Calu3 (cell line): ENCODE data around the gene SNX25. TPM values are rescaled to one million over a fixed set of nuclear protein-coding genes. Genes with fewer than 3 reads are reported as not detected.

Experiments
- BruUV-seq: library from RNA; stranded (reverse); fragments of 400-500 nt; replicated peaks from 2 replicates; lab custom pipeline; 2021; lab: Mats Ljungman, UMichigan
- CTCF ChIA-PET: fragments of 300-600 bp; sonication (Branson Sonifier 250); formaldehyde crosslinking; loops from one replicate; lab custom pipeline; 2022; ENCODE audit warnings: antibody characterized with exemption; lab: Charles Lee
- DNase-seq: peaks from one replicate; pipeline ENCODE4 v3.0.0; 2022
- H3K27ac Mint-ChIP-seq: one replicate; pipeline ENCODE4 v1.8.0; 2022; ENCODE audit warnings: mixed read lengths; ENCODE audit not compliant: unreplicated experiment
- H3K27me3 Mint-ChIP-seq: one replicate; pipeline ENCODE4 v1.8.0; 2022; ENCODE audit warnings: mixed read lengths; ENCODE audit not compliant: unreplicated experiment
- H3K36me3 Mint-ChIP-seq: one replicate; pipeline ENCODE4 v1.8.0; 2022; ENCODE audit warnings: mild to moderate bottlenecking, moderate library complexity, mixed read lengths; ENCODE audit not compliant: insufficient read depth, unreplicated experiment
- H3K4me1 Mint-ChIP-seq: one replicate; pipeline ENCODE4 v1.8.0; 2022; ENCODE audit warnings: mild to moderate bottlenecking, low read depth, mixed read lengths; ENCODE audit not compliant: unreplicated experiment
- H3K4me3 Mint-ChIP-seq: one replicate; pipeline ENCODE4 v1.8.0; 2022; ENCODE audit warnings: mild to moderate bottlenecking, low read depth, moderate library complexity, mixed read lengths; ENCODE audit not compliant: unreplicated experiment
- H3K9me3 Mint-ChIP-seq: one replicate; pipeline ENCODE4 v1.8.0; 2022; ENCODE audit warnings: low read depth, mixed read lengths; ENCODE audit not compliant: unreplicated experiment
- CTCF ChIP-seq: fragments of 200-600 bp; IDR thresholded peaks from one replicate; pipeline ENCODE4 v1.8.0; 2022; ENCODE audit warnings: antibody characterized with exemption; ENCODE audit not compliant: unreplicated experiment
- intact Hi-C: fragments of 100-400 bp; cut with micrococcal nuclease; formaldehyde crosslinking; loops from one replicate; pipeline ENCODE4 v1.10.0; 2022; ENCODE audit not compliant: unreplicated experiment
- total RNA-seq: library from RNA; stranded (reverse); gene quantifications from 2 replicates; pipeline ENCODE4 v1.2.3, GENCODE V29; 2022

SNX25 gene
- total RNA-seq, 1 experiment from 2014 or later: 16.1 TPM

- no peak for DNase-seq
- BruUV-seq: no TSS peak
- H3K4me3 Mint-ChIP-seq: no peak overlapping the region
- CTCF ChIA-PET: no interaction called here
- H3K9me3 Mint-ChIP-seq: no peaks in the 10 kb centered on the region
- H3K4me1 Mint-ChIP-seq: peaks cover 17% of the 10 kb centered on the region
- H3K36me3 Mint-ChIP-seq: peaks cover 27% of the 10 kb centered on the region
- H3K27me3 Mint-ChIP-seq: no peaks in the 10 kb centered on the region
- intact Hi-C loops: no loop called here
- TF ChIP-seq CTCF: no peak
- H3K27ac Mint-ChIP-seq: no peak overlapping the region
Measured at GRCh38 chr4:185212581-185212980, 3.2 kb downstream of the SNX25 start.

GRCh38 chr4:185213877-185214276, 4.5 kb downstream of the SNX25 start:
- H3K27me3 Mint-ChIP-seq: no peaks in the 10 kb centered on the region
- BruUV-seq: no TSS peak
- DNase-seq: no peak
- intact Hi-C loops: no loop called here
- H3K27ac Mint-ChIP-seq: no peak overlapping the region
- CTCF ChIA-PET: no interaction called here
- peaks cover 21% of the 10 kb centered on the region for H3K36me3 Mint-ChIP-seq
- H3K4me1 Mint-ChIP-seq: peaks cover 17% of the 10 kb centered on the region
- H3K9me3 Mint-ChIP-seq: no peaks in the 10 kb centered on the region
- H3K4me3 Mint-ChIP-seq: no peak overlapping the region
- no peak for TF ChIP-seq CTCF

GRCh38 chr4:185215261-185215660, 5.9 kb downstream of the SNX25 start:
- no peaks in the 10 kb centered on the region for H3K27me3 Mint-ChIP-seq
- peaks cover 15% of the 10 kb centered on the region for H3K36me3 Mint-ChIP-seq
- peaks cover 17% of the 10 kb centered on the region for H3K4me1 Mint-ChIP-seq
- H3K4me3 Mint-ChIP-seq: no peak overlapping the region
- CTCF ChIA-PET: no interaction called here
- no peaks in the 10 kb centered on the region for H3K9me3 Mint-ChIP-seq
- no TSS peak for BruUV-seq
- no peak for TF ChIP-seq CTCF
- DNase-seq: no peak
- H3K27ac Mint-ChIP-seq: no peak overlapping the region
- intact Hi-C loops: no loop called here

GRCh38 chr4:185217408-185217975, 8.1 kb downstream of the SNX25 start:
- intact Hi-C loops: no loop called here
- Mint-ChIP-seq H3K4me1 (peaks cover 17% of the 10 kb centered on the region), H3K27me3 (no peaks in the 10 kb centered on the region), H3K36me3 (peaks cover 5% of the 10 kb centered on the region), H3K4me3 (no peak overlapping the region), H3K27ac (no peak overlapping the region), H3K9me3 (peaks cover 5% of the 10 kb centered on the region)
- DNase-seq: no peak
- no TSS peak for BruUV-seq
- no peak for TF ChIP-seq CTCF
- CTCF ChIA-PET: no interaction called here
